IPS-15b (cell line): ENCODE data around the gene ST3GAL4.

Experiments
- H3K27me3 ChIP-seq: one replicate; pipeline ENCODE4 v1.6.1; 2013; ENCODE audit warnings: low read length; ENCODE audit not compliant: control insufficient read depth, insufficient read depth
- H3K36me3 ChIP-seq: one replicate; pipeline ENCODE4 v1.6.1; 2013; ENCODE audit warnings: low read length; ENCODE audit not compliant: control insufficient read depth, insufficient read depth
- H3K4me1 ChIP-seq: one replicate; pipeline ENCODE4 v1.6.1; 2013; ENCODE audit warnings: mild to moderate bottlenecking, low read length; ENCODE audit not compliant: control insufficient read depth, insufficient read depth
- H3K4me3 ChIP-seq: one replicate; pipeline ENCODE4 v1.5.1; 2013; ENCODE audit warnings: low read depth, low read length
- H3K9ac ChIP-seq: one replicate; pipeline ENCODE4 v1.6.1; 2013; ENCODE audit warnings: low read depth, mild to moderate bottlenecking, low read length
- H3K9me3 ChIP-seq: one replicate; pipeline ENCODE4 v1.6.1; 2013; ENCODE audit warnings: mild to moderate bottlenecking, low read length; ENCODE audit not compliant: control insufficient read depth, insufficient read depth

The ST3GAL4 gene

GRCh38 chr11:126419801-126420697 lies 64.6 kb downstream of the ST3GAL4 start:
- Histone ChIP-seq H3K4me1 (peaks cover 2% of the 10 kb centered on the region), H3K9me3 (no peaks in the 10 kb centered on the region), H3K9ac (no peak overlapping the region), H3K4me3 (no peak overlapping the region), H3K27me3 (peaks cover 9% of the 10 kb centered on the region), H3K36me3 (peaks cover 2% of the 10 kb centered on the region)

GRCh38 chr11:126420698-126421256 lies 65.3 kb downstream of the ST3GAL4 start:
- Histone ChIP-seq H3K36me3 (no peaks in the 10 kb centered on the region), H3K27me3 (peaks cover 9% of the 10 kb centered on the region), H3K9ac (no peak overlapping the region), H3K9me3 (no peaks in the 10 kb centered on the region), H3K4me3 (no peak overlapping the region), H3K4me1 (peaks cover 2% of the 10 kb centered on the region)

GRCh38 chr11:126421271-126421671 lies 65.8 kb downstream of the ST3GAL4 start:
- Histone ChIP-seq H3K9ac (no peak overlapping the region), H3K36me3 (no peaks in the 10 kb centered on the region), H3K27me3 (peaks cover 7% of the 10 kb centered on the region), H3K4me3 (no peak overlapping the region), H3K4me1 (peaks cover under 1% of the 10 kb centered on the region), H3K9me3 (no peaks in the 10 kb centered on the region)

GRCh38 chr11:126422446-126422845 lies 67.0 kb downstream of the ST3GAL4 start:
- Histone ChIP-seq H3K9ac (no peak overlapping the region), H3K4me3 (no peak overlapping the region), H3K4me1 (no peaks in the 10 kb centered on the region), H3K9me3 (no peaks in the 10 kb centered on the region), H3K36me3 (no peaks in the 10 kb centered on the region), H3K27me3 (peaks cover under 1% of the 10 kb centered on the region)

GRCh38 chr11:126423154-126423553 lies 67.7 kb downstream of the ST3GAL4 start:
- Histone ChIP-seq H3K27me3 (no peaks in the 10 kb centered on the region), H3K36me3 (no peaks in the 10 kb centered on the region), H3K4me3 (no peak overlapping the region), H3K9me3 (no peaks in the 10 kb centered on the region), H3K4me1 (no peaks in the 10 kb centered on the region), H3K9ac (no peak overlapping the region)

GRCh38 chr11:126423743-126424142 lies 68.3 kb downstream of the ST3GAL4 start:
- H3K9ac ChIP-seq, result no peak overlapping the region
- no peaks in the 10 kb centered on the region for H3K36me3 ChIP-seq
- H3K4me1 ChIP-seq, result no peaks in the 10 kb centered on the region
- no peaks in the 10 kb centered on the region for H3K9me3 ChIP-seq
- no peaks in the 10 kb centered on the region for H3K27me3 ChIP-seq
- no peak overlapping the region for H3K4me3 ChIP-seq

GRCh38 chr11:126424471-126425039 lies 69.1 kb downstream of the ST3GAL4 start:
- H3K4me1 ChIP-seq, result no peaks in the 10 kb centered on the region
- no peaks in the 10 kb centered on the region for H3K9me3 ChIP-seq
- no peaks in the 10 kb centered on the region for H3K36me3 ChIP-seq
- no peak overlapping the region for H3K4me3 ChIP-seq
- no peak overlapping the region for H3K9ac ChIP-seq
- H3K27me3 ChIP-seq, result no peaks in the 10 kb centered on the region

GRCh38 chr11:126426106-126426505 lies 70.6 kb downstream of the ST3GAL4 start:
- Histone ChIP-seq H3K36me3 (no peaks in the 10 kb centered on the region), H3K9me3 (no peaks in the 10 kb centered on the region), H3K9ac (no peak overlapping the region), H3K27me3 (no peaks in the 10 kb centered on the region), H3K4me3 (no peak overlapping the region), H3K4me1 (no peaks in the 10 kb centered on the region)

- Histone ChIP-seq H3K4me1 (no peaks in the 10 kb centered on the region), H3K4me3 (no peak overlapping the region), H3K9ac (no peak overlapping the region), H3K9me3 (no peaks in the 10 kb centered on the region), H3K36me3 (no peaks in the 10 kb centered on the region), H3K27me3 (no peaks in the 10 kb centered on the region)
These were observed 71.6 kb downstream of the ST3GAL4 start for GRCh38 chr11:126426820-126427749.

GRCh38 chr11:126430581-126431335 lies 75.3 kb downstream of the ST3GAL4 start:
- no peak overlapping the region for H3K9ac ChIP-seq
- no peak overlapping the region for H3K4me3 ChIP-seq
- H3K4me1 ChIP-seq, result peaks cover 5% of the 10 kb centered on the region
- no peaks in the 10 kb centered on the region for H3K9me3 ChIP-seq
- no peaks in the 10 kb centered on the region for H3K27me3 ChIP-seq
- no peaks in the 10 kb centered on the region for H3K36me3 ChIP-seq
